Measurements from ENCODE around the gene TLCD2.
"Not testable (repeated sequence)": the region's sequence is repeated elsewhere in the genome, so short reads cannot be mapped to it uniquely, and the experiment has no call there.

TLCD2 gene, protein sequence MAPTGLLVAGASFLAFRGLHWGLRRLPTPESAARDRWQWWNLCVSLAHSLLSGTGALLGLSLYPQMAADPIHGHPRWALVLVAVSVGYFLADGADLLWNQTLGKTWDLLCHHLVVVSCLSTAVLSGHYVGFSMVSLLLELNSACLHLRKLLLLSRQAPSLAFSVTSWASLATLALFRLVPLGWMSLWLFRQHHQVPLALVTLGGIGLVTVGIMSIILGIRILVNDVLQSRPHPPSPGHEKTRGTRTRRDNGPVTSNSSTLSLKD

DNA sequence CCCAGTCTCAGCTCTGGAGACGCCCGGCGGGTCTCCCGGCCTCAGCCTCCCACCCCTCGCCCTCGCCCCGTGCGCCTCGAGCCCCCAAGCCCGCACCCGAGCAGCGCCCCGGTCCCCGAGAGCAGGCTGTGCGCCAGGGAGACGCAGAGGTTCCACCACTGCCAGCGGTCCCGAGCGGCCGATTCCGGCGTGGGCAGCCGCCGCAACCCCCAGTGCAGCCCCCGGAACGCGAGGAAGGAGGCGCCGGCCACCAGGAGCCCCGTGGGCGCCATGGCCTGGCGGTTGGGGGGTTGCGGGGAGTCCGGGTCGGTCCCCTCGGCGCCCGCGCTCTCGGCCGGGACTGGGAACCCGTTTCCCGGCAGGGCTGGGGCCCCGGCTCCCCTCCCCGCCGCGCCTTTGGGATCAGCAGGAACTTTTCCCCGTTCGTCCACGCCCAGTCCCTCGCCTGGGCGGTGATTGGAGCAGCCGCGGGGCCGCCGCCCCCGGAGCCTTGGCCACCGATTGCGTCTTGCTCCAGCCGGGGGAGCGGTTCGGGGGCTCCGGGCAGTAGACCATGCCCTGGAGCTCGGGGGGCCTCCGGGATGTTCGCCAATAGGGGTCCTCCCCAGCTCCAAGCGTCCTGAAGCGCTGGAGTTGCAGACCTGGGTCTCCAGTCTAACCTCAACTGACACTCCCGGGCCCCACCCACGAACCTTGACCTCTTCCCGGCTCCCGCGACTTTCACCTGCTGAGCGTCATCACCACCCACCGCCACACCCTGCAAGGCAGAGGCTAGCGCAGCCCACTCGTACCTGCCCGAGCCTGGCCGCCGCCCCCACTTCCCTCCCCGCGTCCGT, at the start of gene TLCD2:
TLCD2 (minus strand) TSS at position 407 of the 836 bp plus-strand sequence; CDS start at position 272, 135 bp downstream.
- no peak for DNase-seq

DNA sequence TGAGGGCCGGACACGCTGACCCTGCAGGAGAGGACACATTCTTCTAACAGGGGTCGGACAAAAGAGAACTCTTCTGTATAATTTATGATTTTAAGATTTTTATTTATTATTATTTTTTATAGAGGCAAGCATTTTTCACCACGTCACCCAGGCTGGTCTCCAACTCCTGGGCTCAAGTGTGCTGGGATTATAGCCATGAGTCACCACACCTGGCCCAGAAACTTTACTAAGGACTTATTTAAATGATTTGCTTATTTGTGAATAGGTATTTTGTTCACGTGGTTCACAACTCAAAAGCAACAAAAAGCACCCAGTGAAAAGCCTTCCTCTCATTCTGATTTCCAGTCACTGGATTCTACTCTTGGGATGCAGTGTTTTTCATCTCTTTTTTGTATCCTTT, 49.4 kb upstream of the TLCD2 start:
- no peak for DNase-seq

DNA sequence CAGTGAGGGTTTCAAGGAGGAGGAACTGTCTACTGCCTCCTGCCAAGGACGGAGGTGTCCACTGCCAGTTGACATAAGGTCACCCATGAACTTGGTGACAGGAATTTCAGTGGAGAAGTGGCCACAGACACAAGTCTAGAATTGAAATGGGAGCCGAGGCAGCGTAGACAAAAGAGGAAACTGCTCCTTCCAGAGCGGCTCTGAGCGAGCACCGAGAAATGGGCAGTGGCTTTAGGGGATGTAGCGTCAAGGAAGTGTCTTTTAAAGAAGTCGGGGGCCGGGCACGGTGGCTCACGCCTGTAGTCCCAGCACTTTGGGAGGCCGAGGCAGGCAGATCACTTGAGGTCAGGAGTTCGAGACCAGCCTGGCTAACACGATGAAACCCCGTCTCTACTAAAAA, 48.6 kb upstream of the TLCD2 start:
- no peak for DNase-seq

DNA sequence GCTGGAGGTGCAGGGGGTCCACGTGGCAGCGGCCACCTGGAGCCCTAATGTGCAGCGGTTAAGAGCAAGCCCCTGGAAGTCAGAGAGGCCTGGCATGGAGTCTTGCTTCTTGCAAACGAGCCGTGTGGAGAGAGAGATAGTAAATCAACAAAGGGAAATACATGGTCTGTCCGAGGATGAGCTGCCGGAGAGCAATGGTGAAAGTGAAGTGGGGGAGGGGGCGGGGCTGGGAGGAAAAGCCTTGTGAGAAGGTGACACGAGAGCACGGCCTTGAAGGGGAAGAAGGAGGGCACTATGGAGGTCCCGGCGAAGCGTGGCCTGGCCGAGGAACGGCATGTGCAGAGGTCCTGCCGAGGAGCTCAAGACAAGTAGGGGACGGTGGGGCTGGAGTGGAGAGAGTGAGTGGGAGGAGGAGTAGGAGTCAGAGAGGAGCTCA, 45.7 kb upstream of the TLCD2 start:
- DNase-seq = no peak

DNA sequence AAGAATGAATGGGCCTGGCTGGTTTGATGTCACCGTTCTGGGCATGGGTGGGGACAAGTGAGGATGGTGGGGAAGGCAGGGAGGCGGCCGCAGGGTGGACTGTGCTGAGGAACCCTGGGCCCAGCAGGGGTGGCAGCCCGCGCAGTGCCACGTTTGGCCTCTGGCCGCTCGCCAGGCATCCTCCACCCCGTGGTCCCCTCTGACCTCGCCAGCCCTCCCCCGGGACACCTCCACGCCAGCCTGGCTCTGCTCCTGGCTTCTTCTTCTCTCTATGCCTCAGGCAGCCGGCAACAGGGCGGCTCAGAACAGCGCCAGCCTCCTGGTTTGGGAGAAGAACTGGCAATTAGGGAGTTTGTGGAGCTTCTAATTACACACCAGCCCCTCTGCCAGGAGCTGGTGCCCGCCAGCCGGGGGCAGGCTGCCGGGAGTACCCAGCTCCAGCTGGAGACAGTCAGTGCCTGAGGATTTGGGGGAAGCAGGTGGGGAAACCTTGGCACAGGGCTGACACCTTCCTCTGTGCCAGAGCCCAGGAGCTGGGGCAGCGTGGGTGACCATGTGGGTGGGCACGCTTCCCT, 45.2 kb upstream of the TLCD2 start:
- DNase-seq = no peak

DNA sequence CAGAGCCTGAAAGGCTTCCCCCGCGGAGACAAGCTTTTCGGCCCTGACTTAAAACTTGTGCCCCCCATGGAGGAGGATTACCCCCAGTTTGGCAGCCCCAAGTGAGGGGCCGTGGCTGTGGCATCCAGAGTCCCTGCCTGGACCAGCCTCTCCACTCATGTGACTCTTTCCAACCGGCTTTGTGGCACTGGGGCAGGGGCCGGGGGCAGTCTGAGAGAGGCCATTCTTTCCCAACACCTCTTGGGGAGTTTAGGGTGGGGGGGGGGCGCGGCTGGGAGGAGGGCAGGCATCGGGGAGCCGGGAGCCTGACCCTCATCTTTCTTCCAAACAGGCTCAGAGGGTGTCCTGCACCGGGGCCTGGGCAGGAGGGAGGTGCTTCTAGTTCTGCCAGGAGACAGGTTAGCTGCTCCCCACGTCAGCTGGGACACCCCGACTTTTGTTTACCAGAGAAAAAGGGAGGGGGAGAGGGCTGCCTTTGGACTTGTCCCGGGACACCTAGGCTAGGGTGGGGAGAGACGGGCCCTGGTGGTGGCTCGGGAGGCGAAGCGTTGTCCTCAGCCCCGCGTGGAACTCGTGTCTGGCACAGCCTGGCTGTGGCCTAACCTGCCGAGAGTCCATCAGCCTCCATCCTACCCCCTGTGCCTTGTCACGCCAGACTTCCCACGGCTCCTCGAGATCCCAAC, 44.4 kb upstream of the TLCD2 start:
- no peak for DNase-seq

DNA sequence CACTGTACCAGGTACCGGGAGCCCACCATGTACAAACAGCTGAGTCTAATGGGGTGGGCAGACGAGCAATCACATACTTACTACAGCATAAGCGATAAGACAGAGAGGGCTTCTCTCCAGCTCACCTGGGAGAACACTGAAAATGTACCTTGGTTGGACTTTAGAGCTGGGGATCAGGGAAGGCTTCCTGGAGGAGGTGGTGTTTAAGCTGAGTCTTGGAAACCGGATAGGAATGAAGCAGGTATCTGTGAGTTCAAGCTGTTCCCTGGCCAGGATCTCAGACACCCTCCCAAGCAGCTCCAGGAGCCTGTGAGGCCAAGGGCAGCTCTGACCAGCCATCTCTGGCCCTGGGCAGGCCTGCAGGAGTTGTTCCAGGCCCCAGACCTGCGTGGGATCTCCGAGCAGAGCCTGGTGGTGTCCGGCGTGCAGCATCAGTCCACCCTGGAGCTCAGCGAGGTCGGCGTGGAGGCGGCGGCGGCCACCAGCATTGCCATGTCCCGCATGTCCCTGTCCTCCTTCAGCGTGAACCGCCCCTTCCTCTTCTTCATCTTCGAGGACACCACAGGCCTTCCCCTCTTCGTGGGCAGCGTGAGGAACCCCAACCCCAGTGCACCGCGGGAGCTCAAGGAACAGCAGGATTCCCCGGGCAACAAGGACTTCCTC, 43.7 kb upstream of the TLCD2 start:
- no peak for DNase-seq

DNA sequence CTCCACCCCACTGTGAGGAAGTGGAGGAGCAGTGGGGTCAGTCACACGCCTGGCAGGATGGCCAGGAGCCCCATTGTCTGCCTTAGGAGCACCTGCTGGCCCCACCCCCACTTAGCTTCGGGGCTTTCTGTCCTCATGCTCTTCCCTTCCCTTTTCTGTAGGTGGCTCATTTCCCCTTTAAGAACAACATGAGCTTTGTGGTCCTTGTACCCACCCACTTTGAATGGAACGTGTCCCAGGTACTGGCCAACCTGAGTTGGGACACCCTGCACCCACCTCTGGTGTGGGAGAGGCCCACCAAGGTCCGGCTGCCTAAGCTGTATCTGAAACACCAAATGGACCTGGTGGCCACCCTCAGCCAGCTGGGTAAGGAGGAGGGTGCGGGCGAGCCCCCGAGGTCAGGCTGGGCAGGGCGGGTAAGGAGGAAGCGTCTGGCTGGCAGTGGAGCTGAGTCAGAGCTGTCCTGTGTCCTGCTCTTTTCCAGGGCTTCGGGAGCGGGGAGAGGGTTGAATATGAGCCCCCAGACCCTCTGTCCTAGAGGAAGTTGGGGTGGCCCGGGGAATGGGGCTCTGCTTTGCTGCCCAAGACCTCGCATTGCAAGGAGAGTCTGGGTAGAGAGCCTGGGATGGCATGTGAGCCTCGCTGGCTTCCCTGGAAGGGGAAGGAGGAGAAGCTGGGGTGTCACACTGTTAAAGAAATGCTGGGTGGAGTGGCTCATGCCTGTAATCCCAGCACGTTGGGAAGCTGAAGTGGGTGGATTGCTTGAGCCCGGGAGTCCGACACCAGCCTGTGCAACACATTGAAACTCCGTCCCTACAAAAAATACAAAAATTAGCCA, 42.5 kb upstream of the TLCD2 start:
- peak; percentile 32 for DNase-seq

DNA sequence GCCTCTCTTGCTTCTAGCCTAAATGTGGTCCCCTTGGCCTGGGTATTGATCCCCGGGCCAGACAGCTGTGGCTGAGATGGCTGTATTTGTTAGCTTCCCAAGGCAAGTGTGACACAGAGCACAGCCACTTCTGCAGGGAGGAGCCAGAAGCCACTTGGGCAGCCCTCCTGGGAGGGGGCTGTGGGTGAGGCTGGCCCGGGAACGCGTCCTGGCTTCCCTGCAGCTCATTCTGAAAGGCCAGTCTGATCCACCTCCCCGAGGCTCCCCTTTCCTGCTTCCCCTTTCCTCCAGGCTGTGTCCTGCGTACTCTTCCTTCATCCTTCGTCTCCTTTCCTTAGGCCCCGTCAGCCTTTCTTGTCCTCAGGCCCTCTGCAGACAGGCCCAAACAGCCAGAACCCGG, 40.5 kb upstream of the TLCD2 start:
- no peak for DNase-seq

DNA sequence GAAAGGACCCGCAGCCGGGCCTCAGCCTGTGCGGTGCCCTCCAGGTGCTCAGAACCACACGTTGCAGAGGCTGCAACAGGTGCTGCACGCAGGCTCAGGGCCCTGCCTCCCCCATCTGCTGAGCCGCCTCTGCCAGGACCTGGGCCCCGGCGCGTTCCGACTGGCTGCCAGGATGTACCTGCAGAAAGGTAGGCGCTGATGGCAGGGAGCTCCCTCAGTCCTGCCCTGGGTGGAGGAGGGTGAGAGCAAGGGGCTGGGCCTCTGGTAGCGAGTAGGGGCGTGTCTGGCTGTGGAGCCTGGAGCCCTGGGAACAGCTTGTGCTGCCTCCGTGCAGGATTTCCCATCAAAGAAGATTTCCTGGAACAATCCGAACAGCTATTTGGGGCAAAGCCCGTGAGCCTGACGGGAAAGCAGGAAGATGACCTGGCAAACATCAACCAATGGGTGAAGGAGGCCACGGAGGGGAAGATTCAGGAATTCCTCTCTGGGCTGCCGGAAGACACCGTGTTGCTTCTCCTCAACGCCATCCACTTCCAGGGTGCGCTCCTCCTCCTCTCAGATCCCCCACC, 36.9 kb upstream of the TLCD2 start:
- no peak for DNase-seq

DNA sequence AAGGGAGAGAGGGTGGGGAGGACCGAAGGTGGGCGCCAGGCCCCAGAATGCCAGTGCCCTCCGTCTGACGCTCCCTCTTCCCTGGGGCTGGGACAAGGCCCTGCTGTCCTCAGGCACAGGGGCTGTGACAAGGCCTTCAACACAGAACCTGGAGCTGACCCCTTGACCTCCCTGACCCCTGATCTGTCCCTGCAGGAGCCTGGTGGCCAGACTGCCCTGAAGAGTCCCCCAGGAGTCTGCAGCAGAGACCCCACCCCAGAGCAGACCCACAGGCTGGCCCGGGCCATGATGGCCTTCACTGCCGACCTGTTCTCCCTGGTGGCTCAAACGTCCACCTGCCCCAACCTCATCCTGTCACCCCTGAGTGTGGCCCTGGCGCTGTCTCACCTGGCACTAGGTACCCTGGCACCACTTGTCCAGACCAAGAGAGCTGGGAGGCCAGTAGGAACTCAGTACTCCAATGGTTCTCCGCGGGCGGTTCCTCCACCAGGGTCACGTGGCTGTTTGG, 35.4 kb upstream of the TLCD2 start:
- DNase-seq = no peak

DNA sequence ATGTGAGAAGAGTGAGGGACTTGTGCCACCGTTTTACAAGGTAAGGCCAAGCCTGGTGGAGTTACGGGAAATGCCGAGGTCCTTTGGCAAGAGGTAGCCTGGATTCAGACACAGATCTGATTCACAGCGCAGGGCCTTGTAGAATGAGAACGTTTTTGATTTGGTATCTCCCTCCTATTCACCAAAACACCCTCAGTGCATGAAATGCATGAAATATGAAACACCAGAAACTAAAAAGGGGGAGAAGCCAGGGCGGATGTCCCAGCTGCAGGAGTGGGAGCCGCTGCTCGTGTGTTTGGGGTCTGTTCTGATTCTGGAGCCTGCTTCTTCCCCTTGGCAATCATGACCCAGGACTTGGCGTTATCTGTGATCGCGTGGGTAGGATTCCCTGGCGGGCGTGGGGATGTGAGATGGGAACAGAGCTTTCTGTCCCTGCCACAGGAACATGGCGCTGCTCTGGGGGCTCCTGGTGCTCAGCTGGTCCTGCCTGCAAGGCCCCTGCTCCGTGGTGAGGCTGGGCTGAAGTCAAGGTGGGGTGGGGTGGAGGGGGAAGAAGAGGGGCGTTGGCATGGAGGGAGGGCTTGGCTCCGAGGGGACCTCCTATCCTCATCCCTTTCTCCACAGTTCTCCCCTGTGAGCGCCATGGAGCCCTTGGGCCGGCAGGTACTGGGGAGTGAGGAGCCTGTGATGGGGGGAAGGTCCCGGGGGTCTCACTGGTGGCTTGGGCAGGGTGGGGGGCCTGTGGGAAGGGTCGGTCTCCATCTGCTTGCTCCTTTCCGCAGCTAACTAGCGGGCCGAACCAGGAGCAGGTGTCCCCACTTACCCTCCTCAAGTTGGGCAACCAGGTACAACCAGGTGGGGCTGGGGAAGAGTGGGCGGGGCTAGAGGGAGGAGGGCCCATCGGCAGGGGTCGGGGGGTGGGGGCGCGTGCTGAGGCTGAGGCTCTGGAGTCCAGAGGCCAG, 34.7 kb upstream of the TLCD2 start:
- DNase-seq = no peak

DNA sequence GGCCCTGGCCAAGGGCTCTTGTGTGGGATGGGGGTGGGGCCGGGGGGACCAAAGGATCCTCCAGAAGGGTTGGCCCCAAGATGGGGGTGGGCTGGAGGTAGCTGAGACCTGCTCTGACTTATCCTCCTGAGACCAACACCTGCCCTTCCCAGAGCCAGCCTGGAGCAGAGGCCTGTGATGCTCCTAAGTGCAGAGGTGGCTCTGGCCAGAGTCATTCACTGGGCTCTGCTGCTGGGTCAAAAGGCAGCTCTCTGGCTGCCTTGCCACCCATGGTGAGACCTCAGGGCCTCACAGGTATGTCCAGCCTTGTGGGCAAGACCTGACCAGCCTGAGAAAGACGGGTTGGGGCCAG, 32.9 kb upstream of the TLCD2 start:
- no peak for DNase-seq

DNA sequence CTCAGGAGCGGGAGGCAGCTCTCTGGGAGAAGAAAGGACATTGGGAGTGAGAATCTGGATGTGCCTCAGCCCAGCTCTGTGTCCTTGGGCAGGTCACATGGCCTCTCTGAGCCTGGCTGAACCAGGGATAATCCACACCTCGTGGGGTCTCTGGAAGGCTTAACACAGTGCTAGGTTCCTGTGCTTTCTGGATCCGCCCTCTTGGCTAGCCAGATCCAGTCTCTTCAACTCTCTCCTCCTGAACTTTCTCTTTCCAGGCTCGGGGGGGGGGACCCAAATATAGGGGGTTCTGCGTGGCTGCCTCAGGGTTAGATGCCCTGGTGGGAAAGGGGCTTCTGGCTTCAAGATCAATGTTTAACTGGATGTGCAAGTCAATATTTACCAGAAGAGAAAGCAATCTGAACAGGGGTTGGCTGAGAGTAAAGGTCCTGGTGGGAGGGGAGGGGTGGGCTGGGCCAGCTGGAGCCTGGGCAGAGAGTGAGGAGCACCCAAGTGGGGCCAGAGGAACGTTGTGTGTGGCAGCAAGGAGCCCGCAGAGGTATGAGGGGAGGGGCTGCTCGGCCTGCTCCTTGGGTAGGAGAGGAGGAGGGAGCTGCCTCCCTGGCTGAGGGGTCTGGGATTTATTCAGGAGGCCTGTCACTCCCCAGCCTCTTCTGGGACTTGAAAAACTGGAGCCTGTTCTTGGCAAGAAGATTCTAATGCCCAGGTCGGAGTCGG, 32.4 kb upstream of the TLCD2 start, which contains the start of gene SERPINF2:
SERPINF2 (plus strand) TSS at position 501 of the 717 bp plus-strand sequence. CDS start 2,125 bp downstream, outside the sequence.
- DNase-seq = no peak

DNA sequence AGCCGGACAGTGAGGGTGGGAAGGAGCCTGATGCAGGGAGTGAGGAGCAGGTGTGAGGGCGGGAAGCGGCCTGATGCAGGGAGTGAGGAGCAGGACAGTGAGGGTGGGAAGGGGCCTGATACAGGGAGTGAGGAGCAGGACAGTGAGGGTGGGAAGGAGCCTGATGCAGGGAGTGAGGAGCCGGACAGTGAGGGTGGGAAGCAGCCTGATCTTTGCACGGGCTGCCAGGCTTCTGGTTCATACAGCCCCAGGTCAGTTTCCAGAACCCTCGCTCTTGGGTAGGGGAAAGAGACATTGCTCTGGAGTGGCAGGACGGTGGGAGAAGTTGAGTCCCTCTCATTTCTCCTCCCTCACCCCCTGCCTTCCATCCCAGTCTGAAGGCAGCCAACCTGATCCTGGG, 31.7 kb upstream of the TLCD2 start:
- DNase-seq = not testable (repeated sequence)

DNA sequence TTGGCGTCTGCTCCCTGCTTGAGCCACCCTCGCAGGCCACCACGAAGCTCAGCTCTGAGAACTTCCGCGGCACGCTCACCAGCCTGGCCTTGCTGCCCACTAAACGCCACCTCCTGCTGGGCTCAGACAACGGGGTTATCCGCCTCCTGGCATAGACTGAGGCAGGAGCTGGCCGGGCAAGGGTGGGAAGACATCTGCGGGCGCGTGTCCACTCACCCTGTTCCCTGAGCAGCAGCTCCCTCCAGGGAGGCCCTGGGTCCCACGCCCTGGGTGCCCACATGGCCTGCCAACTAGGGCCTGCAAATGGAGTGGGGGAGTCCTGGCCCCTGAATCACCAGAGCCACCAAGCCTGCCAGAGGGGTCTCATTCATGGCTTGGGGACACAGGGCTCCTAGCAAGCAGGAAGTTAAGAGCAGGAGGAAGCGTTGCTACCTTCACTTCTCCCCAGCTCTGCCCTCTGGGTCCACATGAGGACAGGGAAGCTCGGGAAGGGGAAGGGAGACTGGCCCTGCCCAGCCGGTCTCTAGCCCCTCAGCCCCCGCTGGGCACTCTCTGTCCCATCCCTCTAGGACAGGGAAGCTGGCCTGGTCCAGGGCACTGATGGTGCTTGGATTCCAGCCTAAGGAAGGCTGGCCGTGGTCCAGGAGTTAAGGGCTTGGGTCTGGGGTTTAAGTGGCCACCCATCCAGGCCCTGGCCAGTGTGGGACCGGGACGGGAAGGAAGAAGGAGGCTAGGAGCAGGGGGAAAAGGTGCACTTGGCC, 27.5 kb upstream of the TLCD2 start:
- DNase-seq = no peak

DNA sequence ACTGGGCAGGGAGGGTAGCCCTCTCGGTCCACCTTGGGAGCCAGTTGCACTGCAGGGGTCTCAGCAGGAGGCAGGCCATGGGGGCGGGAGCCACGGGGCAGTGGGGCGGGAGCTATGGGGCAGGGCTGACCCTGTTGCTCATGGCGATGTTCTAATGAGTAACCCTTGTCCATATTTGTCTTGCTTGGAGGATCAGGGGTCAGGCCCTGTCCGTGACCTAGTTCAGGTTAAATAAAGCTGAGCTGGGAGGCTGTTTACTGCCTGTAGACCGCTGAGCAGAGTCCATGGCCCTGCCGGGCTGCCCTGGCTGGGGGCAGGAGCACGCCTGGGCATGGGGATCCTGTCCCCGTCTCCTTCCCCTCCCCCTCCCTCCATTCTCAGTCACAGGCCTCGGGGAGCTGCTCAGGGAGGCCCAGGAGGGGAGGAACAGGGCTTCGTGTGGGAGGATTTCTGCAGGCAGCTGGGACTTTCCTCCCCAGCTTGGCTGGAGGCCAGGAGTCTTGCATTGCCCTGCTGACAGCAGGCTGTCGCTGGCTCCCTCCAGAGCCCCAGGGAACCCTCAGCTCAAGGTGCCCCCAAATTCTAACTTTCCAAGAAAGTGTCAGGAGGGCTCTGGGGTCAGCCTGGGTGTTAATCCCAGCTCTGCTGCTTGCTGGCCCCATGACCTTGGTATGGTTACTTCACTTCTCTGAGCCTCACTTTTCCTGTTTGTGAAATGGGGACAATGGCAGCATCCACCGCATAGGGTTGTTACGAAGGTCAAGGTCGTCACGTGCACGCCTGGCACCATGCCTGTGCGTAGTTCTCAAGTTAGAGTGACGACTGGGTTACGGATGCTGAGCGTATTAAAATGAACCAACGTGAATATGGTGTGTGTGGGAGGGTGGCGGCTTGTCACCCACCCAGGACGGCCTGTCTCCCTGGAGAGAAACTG, 26.4 kb upstream of the TLCD2 start:
- peak; percentile 70 for DNase-seq
